GM04503 (cell line): ENCODE data around the gene PPM1F.

Experiments
- DNase-seq: peaks from one replicate; pipeline ENCODE4 v3.0.0-alpha.2; 2012; ENCODE audit warnings: low read depth

PPM1F gene, protein sequence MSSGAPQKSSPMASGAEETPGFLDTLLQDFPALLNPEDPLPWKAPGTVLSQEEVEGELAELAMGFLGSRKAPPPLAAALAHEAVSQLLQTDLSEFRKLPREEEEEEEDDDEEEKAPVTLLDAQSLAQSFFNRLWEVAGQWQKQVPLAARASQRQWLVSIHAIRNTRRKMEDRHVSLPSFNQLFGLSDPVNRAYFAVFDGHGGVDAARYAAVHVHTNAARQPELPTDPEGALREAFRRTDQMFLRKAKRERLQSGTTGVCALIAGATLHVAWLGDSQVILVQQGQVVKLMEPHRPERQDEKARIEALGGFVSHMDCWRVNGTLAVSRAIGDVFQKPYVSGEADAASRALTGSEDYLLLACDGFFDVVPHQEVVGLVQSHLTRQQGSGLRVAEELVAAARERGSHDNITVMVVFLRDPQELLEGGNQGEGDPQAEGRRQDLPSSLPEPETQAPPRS

DNA sequence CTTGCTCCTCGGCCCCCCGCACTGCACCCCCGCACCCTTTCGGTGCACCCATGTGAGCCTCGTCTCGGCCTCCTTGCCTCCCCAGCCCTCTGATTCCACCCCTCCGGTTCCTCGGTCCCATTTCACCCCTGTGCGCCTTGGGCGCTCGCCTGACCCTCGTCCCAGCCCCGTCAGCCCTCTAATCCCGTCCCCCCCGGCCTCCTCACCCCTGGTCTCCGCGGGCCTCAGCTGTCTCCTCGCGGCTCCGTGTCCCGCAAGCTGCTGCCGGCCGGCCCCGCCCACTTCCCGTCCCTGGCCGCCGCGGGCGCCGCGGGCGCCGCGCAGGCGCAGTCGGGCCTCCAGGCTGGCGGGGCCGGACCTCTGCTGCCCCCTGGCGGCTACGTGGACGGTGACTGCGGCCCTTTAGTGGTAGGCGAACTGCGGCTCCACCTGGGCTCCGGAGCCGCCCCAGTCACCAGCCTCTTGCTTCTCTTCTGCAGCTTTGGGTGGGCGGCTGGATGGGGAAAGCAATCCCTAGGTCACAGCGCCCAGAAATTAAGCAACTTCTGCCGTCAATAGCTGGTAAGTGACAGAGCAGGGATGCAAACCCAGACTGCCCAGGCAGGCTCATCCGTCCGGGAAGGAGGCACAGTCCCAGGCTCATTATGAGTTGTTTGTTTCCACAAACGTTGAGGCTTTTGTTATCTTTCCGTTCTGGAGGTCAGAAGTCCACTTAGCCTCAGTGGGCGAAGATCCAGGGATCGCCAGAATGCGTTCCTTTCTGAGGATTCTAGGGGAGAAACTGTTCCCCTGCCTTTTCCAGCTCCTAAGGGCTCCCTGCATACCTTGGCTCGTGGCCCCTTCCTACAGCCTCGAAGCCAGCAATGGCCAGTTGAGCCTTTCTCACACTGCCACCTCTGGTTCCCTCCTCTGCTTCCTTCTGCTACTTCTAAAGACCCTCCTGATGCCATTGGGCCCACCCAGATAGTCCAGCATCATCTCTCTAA lies at the start of gene PPM1F:
TSS of gene PPM1F (minus strand) at position 263 of the 986 bp plus-strand sequence. CDS start 6,800 bp downstream, outside the sequence.
- no peak for DNase-seq

DNA sequence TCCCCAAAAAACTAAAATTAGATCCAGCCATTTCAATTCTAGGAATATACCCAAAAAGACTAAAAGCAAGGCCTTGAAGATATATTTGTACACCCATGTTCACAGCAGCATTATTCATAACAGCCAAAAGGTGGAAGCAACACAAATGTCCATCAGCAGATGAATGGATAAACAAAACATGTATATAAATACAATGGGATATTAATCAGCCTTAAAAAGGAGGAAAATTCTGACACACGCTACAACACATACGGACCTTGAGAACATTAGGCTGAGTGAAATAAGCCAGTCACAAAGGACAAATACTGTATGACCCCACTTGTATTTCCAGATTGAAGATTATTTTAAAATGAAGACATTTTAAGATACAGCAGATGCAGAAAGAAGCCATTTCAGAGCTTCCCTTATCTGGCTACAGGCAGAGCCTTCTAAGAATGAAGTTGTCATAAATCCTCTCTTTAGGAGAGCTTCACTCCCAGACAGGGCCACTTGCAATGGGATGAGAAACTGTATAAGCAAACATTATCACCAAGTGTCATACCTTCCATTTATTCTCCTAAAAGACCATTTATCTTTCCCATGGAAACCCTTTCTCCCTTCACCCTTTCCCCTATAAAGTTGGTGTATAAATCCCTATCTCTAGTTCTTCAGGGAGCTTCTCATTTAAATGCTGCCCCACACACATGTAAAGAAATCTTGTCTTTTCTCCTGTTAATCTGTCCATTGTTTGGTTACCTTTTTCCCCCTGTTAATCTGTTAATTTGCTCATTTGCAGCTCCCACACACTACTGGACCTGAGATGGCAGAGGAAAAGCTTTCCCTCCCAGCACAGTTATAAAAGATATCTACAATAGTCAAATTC lies 49.2 kb upstream of the PPM1F start:
- DNase-seq: no peak

DNA sequence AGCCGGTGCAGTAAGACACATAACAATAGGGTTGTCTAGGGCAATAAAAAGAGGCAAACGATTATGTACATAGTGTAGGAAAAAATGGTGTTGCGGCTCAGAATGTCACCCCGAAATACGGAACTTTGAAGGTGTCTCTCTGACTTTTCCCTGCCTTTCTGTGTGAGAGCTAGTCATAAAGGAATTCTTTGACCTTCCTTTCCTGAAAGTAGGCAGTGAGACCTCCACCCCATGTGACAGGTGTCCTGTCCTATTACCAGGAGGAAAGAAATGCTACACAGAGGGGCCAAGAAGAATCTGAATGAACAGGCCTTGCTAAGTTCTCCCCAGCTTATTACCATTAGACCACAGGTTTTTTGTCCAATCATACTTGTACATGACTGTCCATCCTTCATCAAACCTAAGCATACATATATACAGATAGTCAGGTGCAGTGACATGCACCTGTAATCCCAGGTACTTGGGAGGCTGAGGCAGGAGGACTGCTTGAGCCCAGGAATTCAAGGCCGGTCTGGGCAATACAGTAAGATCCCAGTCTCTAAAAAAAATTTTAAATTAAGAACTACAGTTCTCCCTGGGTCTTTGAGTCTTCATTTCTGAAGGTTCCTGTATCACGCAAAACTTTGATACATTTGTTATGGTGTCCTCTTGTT lies 46.1 kb upstream of the PPM1F start:
- DNase-seq: no peak

DNA sequence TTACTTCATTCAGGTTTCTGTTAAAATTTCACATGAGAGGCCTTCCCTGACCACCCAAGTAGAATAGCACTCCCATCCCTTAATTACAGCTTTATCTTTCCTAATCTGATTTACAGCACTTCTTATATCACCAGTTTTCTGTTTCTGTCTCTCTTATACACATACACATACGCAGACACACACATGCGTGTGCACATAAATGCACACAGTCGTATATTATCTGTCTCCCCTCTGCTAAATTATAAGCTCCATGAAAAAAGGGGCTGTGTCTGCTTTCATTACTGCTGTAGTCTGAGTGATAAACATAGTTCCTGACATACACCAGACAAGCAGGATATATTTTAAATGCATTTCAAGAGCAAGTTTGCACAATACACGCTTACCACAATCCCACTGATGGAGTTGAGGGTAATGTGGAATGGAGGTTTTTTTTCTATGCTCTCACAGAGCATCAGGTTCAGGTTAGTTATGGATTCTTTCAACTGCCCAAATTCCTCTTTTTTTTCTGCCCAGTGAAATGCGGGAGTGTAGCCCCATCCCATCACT lies 43.6 kb upstream of the PPM1F start:
- no peak for DNase-seq

DNA sequence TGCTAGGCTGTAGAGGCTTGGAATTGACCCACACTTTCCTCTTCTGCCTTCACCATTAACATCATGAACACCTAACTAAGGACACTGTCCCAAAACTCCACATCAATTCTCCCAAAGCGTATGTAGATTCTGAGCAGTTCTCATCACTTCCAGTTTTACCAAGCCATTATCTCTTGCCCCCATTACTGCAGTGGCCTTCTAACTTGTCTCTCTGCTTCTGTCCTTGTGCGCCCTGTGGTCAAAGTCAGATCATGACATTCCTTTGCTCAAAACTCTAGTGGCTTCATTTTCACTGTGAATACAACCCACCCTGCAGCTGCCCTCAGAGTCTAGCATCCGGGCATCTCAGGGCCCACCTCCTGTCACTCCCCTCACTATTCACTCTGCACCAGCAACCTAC lies 43.0 kb upstream of the PPM1F start:
- DNase-seq: no peak

DNA sequence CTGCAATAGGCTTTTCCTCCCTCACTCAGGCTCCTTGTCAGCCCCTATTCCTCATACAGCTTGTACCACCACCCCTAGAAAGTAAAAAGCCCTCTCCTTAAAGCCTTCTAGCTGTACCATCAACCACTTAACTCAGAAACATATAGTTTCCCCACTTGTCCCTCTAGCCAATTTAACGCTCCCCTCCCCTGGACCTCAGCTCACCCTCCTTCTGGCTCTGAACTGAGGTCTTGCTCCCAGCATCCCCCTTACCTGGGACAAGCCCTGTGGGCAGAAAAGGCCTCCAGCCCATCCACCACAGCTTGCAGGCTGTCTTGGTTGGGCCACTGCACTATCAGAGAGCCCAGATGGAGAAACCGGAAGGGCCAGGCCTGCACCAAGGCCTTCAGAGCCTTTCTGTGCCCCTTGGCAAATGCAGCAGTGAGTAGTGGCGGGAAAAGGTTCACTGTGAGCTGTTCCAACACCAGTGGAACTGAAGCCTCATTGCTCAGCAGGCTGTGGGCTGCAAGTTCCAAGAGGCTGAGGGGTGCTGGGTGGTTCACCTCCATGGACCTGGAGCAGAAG lies 42.3 kb upstream of the PPM1F start:
- no peak for DNase-seq

DNA sequence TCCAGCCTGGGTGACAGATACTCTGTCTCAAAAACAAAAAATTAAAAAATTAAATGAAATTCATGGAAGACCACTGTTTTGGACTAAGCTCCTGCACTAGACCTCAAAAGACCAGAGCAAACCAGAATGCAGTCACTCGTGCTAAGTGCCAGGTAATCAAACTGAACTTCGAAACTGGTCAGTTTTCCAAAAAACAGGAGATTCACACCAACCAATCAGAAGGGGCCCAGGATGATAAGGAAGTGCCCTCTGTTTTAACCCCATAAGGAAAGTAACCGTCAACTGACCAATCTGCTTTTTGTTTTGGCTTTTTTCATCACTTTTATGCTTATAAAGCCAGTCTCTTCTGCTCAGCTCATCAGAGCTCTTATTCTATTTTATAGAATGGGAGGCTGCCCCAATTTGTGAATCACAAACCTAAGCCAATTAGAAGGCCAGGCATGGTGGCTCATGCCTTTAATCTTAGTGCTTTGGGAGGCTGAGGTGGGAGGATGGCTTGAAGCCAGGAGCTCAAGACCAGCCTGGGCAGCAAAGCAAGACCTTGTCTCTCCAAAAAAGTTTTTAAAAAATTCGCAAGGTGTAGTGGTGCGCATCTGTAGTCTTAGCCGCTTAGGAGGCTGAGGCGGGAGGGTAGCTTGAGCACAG lies 40.1 kb upstream of the PPM1F start:
- no peak for DNase-seq

DNA sequence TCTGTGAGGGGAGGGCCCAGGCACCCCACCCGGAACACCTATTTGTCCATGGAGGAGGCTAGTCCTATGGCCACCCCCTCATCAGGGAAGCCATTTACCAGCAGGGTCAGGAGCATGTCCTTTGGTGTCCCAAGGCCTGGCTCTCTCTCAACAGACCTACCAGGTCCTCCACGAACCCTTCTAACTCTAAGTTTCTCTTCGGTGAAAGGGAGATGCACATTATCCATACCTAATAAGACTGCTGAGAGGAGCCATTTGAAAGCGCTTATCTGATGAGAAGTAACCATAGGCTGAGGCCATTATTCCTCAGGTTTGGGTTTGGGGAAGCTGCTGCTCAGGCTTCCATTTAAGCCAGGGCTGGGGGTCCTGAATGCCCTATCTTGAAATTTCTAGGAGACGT lies 39.1 kb upstream of the PPM1F start:
- no peak for DNase-seq

DNA sequence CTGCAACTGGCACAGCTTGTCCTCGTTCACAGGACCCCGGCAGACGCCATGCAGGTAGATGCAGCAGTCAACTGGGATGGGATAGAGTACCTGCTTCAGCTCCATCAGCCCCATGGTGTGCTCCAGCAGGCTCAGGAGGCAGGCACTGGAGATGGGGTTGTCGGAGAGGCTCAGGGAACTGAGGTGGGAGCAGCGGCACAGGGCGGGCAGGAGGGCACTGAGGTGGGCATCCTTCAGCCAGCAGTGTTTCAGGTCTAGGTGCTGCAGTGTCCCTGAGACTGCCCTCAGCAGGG lies 38.6 kb upstream of the PPM1F start:
- DNase-seq: no peak

DNA sequence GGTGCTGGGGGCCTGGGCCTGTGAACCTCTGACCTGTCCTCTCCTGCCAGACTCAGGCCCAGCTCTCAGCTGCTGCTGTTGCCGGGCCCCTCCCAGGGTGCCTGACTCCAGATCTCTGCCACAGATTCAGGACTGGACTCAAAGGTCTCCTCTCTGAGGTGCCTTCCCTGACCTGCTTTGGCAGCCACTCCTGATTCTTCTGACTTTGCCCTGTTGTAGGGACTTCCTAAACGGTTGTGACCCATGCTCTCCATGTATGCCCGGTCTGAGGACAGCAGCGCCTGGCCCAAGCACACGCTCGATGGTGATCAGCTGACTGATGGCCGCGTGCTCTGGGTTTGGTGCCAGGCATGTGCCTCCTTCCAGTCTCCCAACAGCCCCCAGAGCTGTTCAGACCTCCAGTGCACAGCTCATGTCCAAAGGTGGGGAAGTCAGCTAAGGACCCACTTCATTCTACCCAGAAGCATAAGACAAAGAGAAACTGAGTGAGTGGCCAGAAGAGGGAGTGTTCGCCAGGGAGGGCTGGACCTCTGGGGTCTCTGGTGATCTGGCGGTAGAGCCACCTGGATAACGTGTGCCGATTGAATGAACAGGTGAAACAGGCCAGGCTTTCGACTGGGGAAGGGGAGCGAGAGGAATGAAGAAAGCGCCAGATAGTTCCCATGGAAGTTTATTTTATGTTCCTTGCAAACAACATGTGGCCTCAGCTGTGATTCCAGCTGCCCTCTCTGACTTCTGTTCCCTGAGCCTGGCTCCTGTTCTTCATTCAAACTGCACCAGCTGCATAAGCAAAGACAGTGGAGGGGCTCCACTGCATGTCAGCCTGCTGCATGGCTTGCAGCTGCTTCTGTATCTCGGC lies 38.0 kb upstream of the PPM1F start:
- DNase-seq: no peak

DNA sequence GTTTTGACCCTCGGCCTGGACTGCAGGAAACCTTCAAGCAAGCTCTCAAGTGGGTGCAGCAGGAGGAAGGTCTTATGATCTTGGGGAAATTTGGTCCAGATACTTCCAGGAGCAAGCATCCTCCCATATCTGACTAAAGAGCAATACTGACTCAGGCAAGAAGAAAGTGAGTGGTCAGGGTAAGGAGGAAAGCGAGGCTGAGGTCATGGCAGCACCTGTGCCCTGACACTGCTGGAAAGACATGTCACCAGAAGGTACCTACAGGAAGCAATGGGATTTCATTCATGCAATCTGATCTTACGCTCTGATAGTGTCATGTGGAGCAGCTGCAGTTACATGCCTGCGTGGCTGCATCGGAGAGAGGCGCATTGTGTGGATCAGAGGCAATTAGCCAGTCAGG lies 36.4 kb upstream of the PPM1F start:
- no peak for DNase-seq

DNA sequence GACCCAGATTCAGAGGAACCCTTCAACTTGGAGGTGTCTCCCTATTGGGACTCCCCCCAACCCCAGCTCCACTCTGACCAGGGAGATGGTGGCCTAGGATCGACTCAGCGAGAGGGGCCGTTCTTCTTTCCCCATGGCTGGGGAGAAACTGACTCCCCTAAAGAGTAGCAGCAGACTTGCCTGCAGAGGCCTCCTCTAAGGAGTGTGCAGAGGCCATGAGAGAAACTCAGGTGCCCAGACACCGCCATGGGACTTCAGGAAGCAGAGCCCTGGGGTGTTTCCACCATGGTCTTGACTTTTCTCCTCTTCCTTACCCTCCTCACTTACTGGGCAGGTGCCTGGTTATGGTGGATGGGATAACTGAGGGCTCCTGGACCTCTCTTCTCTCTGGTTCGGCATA lies 32.6 kb upstream of the PPM1F start:
- DNase-seq: no peak

DNA sequence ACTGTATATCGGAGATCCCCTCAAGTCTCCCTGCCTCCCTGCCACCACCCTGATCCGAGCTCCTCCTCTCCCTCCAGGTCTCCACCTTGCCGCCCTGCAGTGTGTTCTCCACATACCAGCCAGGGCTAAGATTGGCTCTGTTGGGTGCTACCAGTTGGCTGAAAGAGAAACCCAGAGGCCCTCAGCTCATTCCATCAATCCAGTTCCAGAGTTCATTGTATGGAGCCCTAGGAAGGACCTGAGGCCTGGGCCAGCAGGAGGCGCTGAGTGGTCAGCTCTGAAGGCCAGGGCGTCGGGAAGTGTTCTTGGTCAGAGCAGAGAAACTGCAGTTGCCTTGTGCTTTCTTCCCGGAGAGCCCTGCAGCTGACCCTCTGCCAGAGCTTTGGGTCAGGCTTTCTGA lies 32.1 kb upstream of the PPM1F start:
- DNase-seq: no peak

DNA sequence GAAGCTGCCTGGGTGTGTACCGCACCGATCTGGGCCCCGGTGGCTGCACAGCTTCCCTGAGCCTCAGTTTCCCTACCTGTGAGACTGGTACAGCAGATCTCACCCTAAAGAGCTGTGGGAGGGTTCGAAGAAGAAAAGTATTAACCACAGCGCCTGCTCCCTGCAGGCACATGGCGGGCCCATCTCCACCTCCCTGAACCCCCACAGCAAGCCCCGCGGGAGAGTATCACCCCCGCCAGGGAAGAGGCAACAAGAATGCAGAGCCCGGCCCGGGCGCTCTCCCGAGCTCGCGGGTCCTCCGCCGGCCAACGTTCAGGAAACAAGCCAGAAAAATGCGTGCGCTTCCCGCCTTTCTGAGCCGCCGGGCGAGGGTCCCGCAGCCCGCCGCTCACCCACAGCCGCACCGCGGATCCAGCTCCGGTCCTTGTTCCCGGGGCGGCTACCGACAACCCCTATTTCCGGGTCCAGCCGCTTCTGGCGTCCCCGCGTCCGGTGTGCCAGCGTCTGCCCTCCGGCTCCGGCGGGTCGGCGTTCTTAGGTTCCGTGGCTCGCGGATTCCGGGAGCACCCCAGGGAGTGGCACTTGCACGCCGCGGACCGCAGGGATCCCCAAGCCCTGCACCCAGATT lies 29.8 kb upstream of the PPM1F start, which contains the start of gene TOP3B:
TSS of gene TOP3B (minus strand) at position 450 of the 628 bp plus-strand sequence. CDS start 7,078 bp downstream, outside the sequence.
- DNase-seq: no peak

DNA sequence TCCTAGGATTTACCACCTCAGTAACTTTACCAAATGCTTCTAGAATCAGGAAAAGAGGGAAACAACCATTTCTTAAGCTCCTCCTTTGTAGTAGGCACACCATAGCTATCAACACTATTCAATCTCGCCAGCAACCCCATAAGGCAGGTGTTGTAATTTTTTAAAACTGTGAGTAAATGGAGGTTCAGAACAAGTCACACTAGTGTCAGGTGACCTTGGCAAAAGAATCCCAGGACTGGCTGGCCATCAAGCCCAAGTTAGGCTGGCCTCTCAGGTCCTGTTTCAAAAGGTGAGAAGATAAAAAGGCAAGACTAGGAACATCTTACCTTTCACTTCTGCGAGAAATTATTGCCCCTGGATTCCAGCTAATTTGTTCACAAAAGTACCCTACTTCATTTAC lies 29.2 kb upstream of the PPM1F start:
- DNase-seq: no peak

DNA sequence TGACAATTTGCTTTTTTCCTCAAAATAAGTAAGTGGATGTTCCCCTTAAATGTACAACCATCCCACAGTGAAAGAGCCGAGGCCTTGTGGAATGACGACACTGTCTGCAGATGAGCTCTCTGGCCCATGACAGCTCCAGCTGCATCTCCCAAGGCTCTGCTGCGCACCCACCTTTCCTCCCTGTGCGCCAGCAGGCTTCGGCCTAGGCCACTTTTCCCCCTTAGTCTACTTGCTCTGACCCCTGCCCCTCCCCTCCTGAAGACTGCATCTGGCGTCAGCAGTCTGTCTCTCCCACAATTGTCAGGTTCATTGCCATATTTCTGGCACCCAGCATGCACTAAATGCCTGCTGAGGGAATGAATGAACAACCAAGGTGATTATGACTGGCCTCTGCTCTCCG lies 27.9 kb upstream of the PPM1F start:
- no peak for DNase-seq

DNA sequence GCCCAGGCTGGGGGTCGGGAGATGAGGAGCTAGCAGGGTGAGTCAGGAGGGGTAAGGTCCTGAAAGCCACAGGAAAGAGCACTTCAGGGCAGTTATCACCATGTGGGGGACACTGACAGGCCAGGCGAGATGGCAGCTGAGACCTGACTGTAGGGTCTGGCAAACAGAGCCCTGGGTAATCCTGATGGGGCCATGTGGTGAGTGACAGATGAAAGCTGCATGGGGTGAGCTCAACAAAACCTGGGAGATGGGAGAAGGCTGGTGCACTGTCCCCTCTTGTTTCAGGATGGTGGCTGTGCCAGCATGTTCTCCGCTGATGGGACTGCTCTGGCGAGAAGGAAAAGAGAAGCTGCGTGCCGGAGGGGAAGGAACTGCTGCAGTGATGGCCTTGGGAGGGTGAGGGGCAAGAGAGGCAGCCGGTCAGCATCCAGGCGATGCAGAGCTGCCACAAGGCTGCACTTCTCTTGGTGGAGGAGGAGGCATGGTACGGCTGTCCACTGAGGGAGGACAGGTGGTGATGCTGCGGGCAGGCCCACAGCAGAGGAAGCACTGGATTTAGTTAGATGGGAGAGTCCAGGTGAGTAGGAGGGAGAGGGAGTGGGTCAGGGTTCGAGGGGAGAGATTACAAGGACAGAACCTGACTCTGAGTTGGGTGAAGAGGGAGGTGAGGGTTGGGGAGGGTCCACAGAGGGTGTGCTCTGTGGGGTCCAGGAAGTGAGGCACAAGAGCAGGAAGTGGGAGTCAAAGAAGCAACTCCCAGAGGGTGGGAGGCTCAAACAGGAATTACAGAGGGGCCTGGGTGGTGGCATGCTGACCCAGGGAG lies 26.1 kb upstream of the PPM1F start:
- DNase-seq: no peak

DNA sequence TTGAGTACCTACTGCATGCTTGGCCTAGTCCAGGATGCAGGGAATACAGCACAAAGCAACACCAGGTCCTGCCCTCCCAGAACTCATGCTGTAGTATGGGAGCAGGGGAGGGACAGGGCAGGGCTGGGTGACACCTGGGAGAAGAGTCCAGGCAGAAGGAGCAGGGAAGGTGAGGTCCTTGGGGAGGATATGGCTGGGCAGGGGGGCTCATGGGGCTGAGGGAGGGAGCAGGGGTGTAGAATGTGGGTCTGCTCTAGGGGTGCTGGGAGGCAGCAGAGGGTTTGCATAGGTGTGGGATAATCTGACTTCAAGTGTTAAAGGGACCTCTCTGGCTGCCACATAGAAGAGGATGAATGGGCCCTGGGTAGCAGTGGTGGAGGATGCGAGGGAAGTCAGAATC lies 25.2 kb upstream of the PPM1F start:
- DNase-seq: no peak
